Islet precursor cell (in vitro differentiated cells): Measurements from ENCODE around the gene TRIM36.

ENCODE experiments used
- DNase-seq: peaks from one replicate; pipeline ENCODE4 v3.0.0-alpha.2; 2018

TRIM36 gene, protein sequence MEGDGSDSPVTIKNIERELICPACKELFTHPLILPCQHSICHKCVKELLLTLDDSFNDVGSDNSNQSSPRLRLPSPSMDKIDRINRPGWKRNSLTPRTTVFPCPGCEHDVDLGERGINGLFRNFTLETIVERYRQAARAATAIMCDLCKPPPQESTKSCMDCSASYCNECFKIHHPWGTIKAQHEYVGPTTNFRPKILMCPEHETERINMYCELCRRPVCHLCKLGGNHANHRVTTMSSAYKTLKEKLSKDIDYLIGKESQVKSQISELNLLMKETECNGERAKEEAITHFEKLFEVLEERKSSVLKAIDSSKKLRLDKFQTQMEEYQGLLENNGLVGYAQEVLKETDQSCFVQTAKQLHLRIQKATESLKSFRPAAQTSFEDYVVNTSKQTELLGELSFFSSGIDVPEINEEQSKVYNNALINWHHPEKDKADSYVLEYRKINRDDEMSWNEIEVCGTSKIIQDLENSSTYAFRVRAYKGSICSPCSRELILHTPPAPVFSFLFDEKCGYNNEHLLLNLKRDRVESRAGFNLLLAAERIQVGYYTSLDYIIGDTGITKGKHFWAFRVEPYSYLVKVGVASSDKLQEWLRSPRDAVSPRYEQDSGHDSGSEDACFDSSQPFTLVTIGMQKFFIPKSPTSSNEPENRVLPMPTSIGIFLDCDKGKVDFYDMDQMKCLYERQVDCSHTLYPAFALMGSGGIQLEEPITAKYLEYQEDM

DNA sequence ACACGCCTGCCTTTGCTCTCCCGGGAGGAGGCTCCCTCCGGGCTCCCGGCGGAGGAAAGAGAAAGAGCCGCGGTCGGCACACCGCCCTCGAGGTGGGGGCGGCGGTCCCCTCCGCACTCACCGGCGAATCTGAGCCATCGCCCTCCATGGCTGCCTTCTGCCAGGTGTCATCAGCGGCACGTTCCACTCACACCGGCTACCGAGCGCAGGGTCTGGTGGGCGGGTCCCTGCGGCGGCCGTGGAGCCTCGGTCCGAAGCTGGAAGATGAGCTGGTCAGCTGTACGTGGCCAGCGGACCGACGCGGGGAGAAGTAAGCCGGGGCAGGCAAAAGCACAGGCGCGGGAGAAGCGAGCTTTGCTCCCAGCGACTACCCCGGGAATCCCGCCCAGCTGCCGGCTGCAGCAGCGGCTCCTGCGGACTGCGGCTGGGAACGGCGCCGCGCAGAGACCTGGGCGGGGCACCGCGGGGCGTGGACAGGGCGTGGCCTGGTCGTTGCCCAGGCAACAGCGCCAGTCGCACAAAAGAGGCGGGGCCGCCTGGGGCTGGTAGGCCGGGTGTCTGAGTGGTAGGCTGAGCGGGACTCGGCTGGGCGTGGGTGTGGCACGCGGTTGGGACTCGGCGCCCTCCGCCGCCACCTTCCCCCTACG lies at the start of gene TRIM36:
Gene TRIM36, minus strand, starts transcription at position 422 of the 647 bp plus-strand sequence. Its CDS starts 274 bp downstream, at position 148.
- peak; percentile 98 for DNase-seq

GRCh38 chr5:115214541-115214940 lies 44.8 kb upstream of the TRIM36 start:
- DNase-seq = no peak

- no peak for DNase-seq
Observed at GRCh38 chr5:115209279-115209678, 39.6 kb upstream of the TRIM36 start.

- no peak for DNase-seq
Observed at GRCh38 chr5:115202952-115203351, 33.2 kb upstream of the TRIM36 start.

DNA sequence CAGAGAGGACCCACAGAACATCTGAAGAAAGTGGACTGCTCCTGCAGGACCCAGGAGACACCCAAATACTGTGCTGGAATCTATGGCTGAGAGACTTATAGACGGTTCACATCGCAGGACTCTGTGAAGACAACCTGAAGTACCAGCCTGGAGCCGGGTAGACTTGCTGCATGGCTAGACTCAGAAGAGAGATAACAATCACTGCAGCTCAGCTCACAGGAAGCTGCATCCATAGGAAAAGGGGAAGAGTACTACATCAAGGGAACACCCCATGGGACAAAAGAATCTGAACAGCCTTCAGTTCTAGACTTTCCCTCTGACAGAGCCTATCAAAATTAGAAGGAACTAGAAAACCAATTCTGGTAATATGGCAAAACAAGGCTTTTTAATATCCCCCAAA lies 26.5 kb upstream of the TRIM36 start:
- DNase-seq = peak; percentile 55

DNA sequence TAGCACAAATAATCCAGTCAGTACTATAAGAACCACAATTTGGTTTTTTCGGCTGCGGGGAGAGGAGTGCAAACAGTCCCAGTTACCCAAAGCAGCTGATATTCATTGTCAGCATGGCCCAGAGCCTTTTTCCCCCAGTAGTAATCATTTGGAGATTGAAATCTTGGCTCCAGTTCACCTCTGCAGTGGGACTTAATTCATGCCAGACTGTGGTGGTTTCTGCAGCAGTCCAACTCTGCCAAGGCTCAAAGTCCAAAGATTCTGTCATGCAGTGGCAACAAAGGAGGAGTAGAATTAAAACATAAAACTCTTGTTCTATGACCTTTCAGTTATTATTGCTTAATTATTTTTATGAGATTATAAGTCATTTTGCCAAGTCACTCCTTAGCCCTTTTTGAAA lies 25.0 kb upstream of the TRIM36 start:
- DNase-seq = no peak

DNA sequence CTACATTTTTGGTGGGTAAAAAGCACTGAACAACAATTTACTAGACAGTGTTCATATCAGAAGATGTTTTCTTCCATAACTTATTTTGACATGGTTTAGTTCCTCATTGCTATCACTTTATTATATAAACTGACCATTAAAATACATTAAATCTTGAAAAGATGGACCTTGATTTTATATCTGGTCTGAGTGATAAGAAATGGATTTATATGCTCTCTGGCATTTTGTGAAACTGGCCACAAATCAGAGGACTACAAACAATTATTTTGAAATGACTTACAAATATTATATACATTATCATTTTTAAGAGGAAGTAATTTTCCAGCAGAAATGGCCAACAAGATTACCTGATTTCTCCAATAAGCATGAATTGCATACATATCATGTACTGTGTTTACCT lies 23.6 kb upstream of the TRIM36 start:
- DNase-seq = no peak

DNA sequence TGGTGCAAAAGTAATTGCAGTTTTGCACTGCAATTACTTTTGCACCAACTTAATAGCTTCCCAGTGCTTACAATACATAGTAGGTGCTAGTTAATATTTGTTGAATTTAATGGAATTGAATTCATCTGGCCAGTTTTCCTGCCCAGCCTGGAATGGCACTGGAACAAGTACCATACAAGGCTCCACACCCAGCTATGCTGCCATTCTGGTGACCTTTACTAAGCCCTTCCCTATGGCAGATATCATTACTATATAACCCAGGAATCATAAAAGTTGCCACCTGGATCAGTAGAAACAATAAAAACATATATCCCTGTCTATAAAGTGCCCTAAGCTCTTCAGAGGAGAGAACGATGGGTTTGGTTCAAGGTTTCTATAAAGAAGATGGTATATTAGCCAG lies 22.4 kb upstream of the TRIM36 start:
- no peak for DNase-seq

DNA sequence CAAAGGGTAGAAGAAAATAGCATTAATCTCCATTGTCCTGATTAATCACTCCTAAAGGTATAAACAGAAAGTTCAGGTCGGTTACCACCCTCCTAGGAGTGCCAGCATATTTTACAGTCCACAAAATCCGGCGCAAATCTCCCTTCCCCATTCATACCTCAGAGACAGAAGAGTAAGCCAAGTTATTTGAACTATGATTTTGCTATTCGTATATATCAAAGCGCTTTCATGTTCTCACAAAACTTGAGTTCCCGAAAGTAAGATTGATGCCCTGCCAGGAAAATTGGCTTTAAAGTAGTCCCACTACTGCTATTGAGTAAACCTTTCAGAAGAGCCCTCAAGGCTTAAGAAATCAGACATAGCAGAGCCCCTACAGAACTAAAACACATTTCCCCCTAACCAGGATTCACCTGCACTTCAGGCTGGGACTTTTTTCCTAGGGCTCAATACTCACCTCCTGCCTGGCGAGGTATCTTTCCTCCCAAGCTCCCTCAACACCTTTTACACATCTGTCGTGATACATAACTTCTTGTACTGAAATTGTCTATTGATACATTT lies 21.8 kb upstream of the TRIM36 start:
- DNase-seq = no peak

DNA sequence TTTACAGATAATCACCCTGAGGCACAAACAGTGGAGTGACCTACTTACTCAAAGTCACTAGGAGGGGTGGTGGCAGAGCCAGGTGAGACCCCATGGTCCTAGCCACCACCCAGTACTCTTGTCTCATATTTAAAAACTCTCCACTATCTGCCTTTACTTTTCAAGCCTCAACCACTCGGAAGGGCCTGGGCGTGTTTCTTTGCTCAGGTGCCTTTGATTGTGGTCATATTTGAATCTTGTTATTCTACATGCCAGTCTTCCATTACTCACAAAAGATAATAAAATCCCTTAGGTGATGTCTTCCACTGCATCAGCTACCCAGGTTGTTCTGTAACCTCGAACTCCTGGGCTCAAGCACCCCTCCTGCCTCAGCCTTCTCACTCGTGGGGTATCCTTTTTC lies 20.7 kb upstream of the TRIM36 start:
- no peak for DNase-seq

- no peak for DNase-seq
Observed at GRCh38 chr5:115189866-115190265, 20.2 kb upstream of the TRIM36 start.

- DNase-seq = no peak
Observed at GRCh38 chr5:115186794-115187193, 17.1 kb upstream of the TRIM36 start.

GRCh38 chr5:115184770-115185169 lies 15.1 kb upstream of the TRIM36 start:
- DNase-seq = no peak

GRCh38 chr5:115181757-115182156 lies 12.0 kb upstream of the TRIM36 start:
- DNase-seq = no peak

DNA sequence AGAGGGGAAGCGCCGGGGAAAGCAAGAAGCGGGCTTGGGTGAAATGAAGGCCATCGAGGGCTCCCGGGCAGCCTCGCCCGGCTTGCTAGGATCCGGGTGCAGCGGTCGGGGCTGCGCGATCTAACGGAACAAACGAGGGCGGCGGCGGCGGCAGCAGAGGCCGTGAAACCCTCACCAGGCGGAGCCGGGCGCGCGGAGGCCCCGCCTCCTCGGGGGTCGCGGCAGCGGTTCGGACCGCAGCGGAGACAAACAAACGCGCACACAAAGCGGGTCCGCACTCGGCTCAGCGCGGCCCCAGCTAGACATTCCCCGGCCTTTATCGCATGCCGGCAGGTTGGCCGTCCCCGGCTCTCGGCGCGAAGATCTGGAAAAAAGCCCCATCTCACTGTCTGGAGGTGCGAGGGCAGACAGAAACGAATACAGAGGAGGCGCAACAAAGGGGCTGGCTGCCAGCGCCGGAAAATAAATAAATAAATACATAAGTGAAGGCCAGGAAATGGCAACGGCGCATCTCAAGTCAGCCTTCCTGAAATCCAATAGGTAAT lies 10.5 kb upstream of the TRIM36 start:
- peak; percentile 69 for DNase-seq

DNA sequence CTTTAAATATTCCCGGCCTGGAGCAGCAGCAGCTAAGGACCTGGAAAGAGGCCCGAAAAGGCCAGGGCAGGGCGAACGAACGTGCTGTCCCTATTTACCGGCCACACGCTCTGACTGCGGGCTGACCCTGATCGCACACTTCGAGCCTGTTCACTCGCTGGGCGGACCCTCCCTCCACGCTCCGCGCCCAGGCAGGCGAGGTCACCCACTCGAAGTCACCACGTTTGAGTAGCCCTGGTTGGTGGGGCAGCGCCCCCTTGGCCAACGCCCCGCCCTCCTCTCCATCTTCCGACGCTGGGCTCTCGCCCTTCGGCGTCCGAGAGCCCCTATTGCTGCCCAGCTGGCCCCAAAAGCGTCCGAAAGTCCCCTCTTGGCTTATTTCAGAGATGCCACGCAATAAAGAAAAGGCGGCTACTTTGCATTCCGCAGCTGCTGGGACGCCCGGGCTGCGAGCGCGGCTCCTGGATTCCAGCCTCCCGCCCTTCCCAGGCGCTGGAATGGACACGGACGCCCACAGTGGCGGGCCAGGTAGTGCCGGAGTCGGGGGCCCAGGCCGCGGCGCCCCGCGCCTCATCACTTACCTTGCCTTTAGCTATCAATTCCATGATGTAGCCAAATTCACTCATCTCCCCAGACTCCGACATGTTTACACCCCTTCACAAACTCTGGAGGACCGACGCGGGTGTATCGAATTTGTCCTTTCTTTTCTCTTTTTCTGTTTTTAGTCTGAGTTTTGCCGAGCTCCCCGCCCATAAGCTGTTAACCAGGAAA lies 9.9 kb upstream of the TRIM36 start:
- peak; percentile 59 for DNase-seq

DNA sequence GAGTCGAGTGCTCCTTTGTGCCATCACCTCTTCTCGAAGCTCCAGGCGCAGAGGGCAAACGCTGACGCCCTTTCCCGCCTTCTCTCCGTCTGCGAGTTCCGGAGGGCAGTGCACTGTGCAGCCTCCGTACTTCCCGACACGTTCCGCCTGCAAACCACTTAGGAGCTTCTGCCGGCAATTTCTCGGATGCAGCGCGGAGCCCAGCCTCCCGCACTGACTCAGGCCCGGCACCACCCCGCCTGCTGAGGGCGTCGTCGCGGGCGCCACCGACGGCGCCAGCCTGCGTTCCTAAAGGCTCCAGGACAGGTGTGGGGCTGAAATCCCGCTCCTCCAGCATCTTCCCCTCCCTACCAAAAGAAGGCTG lies 9.3 kb upstream of the TRIM36 start:
- peak; percentile 63 for DNase-seq

- no peak for DNase-seq
Observed at GRCh38 chr5:115170929-115171510, 1.3 kb upstream of the TRIM36 start.

DNA sequence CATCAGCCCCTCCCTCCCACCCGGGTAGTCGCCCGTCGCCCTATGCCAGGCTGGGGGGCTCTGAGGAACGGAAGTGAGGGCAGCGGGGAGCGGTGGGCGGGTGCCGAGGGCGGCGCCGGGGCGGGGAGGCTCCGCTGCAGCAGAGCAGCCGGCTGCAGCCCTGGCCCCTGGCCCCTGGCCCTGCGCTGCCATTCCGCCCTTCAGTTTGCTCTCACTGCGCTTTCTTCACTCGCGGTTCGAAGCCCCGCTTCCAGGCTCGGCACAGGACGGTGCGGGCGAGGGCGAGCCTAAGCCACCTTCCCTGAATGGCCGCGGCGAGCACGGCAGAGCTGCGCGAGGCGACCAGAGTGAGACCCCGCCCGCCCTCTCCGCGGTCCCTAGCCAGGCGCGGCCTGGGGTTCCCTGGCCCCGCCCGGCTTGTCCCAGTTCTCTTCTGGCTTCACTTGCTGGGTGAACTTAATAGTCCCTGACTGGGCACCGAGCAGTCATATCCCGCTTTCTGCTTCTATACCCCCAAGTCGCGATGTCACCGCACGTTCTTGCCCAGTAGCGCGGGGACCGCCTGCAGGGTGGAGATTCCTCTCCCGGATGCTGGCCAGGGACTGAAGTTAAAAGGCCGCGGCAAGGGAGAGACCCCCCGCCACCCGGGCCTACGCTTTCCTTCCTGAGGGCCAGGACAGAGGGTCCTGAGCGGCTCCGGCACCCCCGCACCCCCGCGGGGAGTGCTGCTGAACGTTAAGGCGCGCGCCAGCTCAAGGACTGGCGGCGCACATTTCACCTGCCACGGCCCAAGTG lies 623 bp upstream of the TRIM36 start:
- no peak for DNase-seq

- DNase-seq = no peak
Observed at GRCh38 chr5:115168829-115169486, 750 bp downstream of the TRIM36 start.
